Tibial nerve (tissue), 4 donors: Measurements from ENCODE around the gene SERPINA1. TPM values are rescaled to one million over a fixed set of nuclear protein-coding genes. Genes with fewer than 3 reads are reported as not detected.

ENCODE experiments used
- DNase-seq, 2 donors: peaks; one replicate each; pipeline ENCODE4 v3.0.0-alpha.2; 2019; ENCODE audit warnings: low spot score in 2 of 2
- H3K27ac ChIP-seq, 4 donors: fragments of 200-600 bp; sonication (generic) in 3 of 4; one replicate each; pipeline ENCODE4 v1.5.1; 2017 to 2019; ENCODE audit warnings: mild to moderate bottlenecking in 1 of 4
- H3K27me3 ChIP-seq, 2 donors: fragments of 200-600 bp; sonication (generic) in 1 of 2; one replicate each; pipeline versions ENCODE4 v1.5.1 to v1.6.0; 2017 to 2019
- H3K36me3 ChIP-seq, 3 donors: fragments of 200-600 bp; sonication (generic); one replicate each; pipeline ENCODE4 v1.5.1; 2018 to 2019
- H3K4me1 ChIP-seq, 4 donors: fragments of 200-600 bp; sonication (generic) in 3 of 4; one replicate each; pipeline ENCODE4 v1.5.1; 2017 to 2019
- H3K4me3 ChIP-seq, 4 donors: fragments of 200-600 bp; sonication (generic) in 3 of 4; one replicate each; pipeline ENCODE4 v1.5.1; 2017 to 2019; ENCODE audit warnings: mild to moderate bottlenecking in 1 of 4, moderate library complexity in 1 of 4
- H3K9me3 ChIP-seq, 4 donors: fragments of 200-600 bp; sonication (generic) in 3 of 4; one replicate each; pipeline ENCODE4 v1.5.1; 2017 to 2019
- EP300 ChIP-seq, 2 donors: sonication (generic); formaldehyde crosslinking; IDR thresholded peaks; one replicate each; pipeline ENCODE4 v1.6.1; 2017; ENCODE audit warnings: antibody characterized with exemption in 2 of 2, mild to moderate bottlenecking in 1 of 2
- POLR2A ChIP-seq, 2 donors: fragments of 450-650 bp; IDR thresholded peaks; one replicate each; pipeline ENCODE4 v1.6.1; 2017; ENCODE audit warnings: antibody characterized with exemption in 2 of 2, mild to moderate bottlenecking in 2 of 2, moderate library complexity in 2 of 2
- WGBS, 2 donors: methylation state at CpG; one replicate each; pipeline ENCODE4 v1.1.5; 2018; 5-methylcytosine and 5-hydroxymethylcytosine counted together
- total RNA-seq, 4 donors: library from RNA; depleted of rRNA; stranded (reverse); fragments of >200 nt; gene quantifications; one replicate each; pipeline ENCODE4 v1.1.0, GENCODE V29; 2016
- TF ChIP-seq, protein P1 (sequence below), 5 experiments: fragments of 200-600 bp in 3 of 5; fragments of 450-650 bp in 2 of 5; sonication (generic) in 3 of 5; IDR thresholded peaks; one replicate each; pipeline ENCODE4 v1.5.1; 2016 to 2019; ENCODE audit warnings: antibody characterized with exemption in 5 of 5, mild to moderate bottlenecking in 3 of 5, moderate library complexity in 2 of 5

SERPINA1 gene
- total RNA-seq, 4 donors from 2014 or later, result 5.7 to 13.9 (median 9.0) TPM

DNA sequence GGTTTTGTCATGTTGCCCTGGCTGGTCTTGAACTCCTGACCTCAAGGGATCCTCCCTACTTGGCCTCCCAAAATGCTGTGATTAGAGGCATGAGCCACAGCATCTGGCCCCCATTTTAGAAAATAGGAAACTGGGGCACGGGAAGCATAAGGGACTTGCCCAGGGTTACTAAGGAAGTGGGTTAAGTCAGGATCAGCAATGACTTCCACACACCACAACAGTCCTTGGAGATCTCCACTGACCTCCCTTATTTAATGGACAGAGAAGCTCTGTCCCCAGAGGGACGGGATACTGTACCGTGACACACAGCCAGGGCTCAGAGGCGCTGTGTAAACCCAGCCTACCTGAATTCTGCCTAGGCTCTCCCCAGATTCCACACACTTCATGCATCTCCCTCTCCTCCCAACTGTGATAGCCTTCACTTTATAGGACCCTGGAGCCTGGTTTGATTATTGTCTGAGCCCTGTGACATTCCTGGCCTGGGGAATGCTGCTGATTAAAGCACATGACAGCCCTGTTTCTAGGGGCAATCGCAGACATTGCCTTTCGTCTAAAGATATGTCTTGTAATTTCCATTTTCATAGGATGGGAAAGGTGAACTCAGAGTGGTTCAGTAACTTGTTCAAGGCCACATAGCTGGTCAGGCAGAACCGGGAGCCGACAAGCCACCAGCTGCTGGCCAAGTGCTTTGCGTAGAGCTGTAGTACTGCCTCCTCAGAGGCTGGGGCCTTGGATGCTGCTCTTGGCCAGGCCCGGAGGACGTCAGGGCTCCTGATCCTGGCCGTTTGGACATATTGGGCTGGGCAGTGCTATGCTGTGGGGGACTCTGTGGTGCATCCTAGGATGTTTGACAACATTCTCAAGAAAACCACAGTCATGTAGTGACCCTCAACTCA, 20.8 kb downstream of the SERPINA1 start:
- no peak overlapping the region for H3K27ac ChIP-seq
- WGBS, 2 donors, result 81 to 82% methylated on average over 12 of the region's 12 CpGs
- no peak for DNase-seq
- no peaks in the 10 kb centered on the region for H3K27me3 ChIP-seq
- H3K9me3 ChIP-seq, result no peaks in the 10 kb centered on the region
- no peaks in the 10 kb centered on the region for H3K4me1 ChIP-seq
- no peak overlapping the region for H3K4me3 ChIP-seq
- H3K36me3 ChIP-seq, result no peaks in the 10 kb centered on the region
- TF ChIP-seq, protein P1, sequence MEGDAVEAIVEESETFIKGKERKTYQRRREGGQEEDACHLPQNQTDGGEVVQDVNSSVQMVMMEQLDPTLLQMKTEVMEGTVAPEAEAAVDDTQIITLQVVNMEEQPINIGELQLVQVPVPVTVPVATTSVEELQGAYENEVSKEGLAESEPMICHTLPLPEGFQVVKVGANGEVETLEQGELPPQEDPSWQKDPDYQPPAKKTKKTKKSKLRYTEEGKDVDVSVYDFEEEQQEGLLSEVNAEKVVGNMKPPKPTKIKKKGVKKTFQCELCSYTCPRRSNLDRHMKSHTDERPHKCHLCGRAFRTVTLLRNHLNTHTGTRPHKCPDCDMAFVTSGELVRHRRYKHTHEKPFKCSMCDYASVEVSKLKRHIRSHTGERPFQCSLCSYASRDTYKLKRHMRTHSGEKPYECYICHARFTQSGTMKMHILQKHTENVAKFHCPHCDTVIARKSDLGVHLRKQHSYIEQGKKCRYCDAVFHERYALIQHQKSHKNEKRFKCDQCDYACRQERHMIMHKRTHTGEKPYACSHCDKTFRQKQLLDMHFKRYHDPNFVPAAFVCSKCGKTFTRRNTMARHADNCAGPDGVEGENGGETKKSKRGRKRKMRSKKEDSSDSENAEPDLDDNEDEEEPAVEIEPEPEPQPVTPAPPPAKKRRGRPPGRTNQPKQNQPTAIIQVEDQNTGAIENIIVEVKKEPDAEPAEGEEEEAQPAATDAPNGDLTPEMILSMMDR (IDR thresholded peaks at IDR 0.05), result no peak
- TF ChIP-seq POLR2A (IDR thresholded peaks at IDR 0.05) (no peak), EP300 (IDR thresholded peaks at IDR 0.05) (no peak)

- H3K4me3 ChIP-seq, result no peak within 1 kb of the TSS
- H3K27ac ChIP-seq, result no peak within 1 kb of the TSS
- no peaks in the 10 kb centered on the region for H3K27me3 ChIP-seq
- no peak for TF ChIP-seq POLR2A (IDR thresholded peaks at IDR 0.05)
- TF ChIP-seq EP300 (IDR thresholded peaks at IDR 0.05), result no peak
- H3K4me1 ChIP-seq, result no peaks in the 10 kb centered on the region
- no peak for DNase-seq
- H3K36me3 ChIP-seq, result no peaks in the 10 kb centered on the region
- 72 to 80% methylated on average over 13 to 14 of the region's 14 CpGs for WGBS, 2 donors
- no peaks in the 10 kb centered on the region for H3K9me3 ChIP-seq
Observed at GRCh38 chr14:94366146-94366915, 22.1 kb downstream of the SERPINA1 start, which contains the start of gene SERPINA2. Gene SERPINA2 (minus strand): TSS chr14:94366698.

GRCh38 chr14:94365624-94366023, 22.8 kb downstream of the SERPINA1 start:
- no peak overlapping the region for H3K4me3 ChIP-seq
- TF ChIP-seq POLR2A (IDR thresholded peaks at IDR 0.05), result no peak
- no peak for TF ChIP-seq EP300 (IDR thresholded peaks at IDR 0.05)
- TF ChIP-seq, protein P1 (IDR thresholded peaks at IDR 0.05), result no peak
- DNase-seq, result no peak
- 73 to 79% methylated on average over 3 of the region's 3 CpGs for WGBS, 2 donors
- H3K27me3 ChIP-seq, result no peaks in the 10 kb centered on the region
- no peak overlapping the region for H3K27ac ChIP-seq
- no peaks in the 10 kb centered on the region for H3K9me3 ChIP-seq
- H3K4me1 ChIP-seq, result no peaks in the 10 kb centered on the region
- H3K36me3 ChIP-seq, result no peaks in the 10 kb centered on the region

DNA sequence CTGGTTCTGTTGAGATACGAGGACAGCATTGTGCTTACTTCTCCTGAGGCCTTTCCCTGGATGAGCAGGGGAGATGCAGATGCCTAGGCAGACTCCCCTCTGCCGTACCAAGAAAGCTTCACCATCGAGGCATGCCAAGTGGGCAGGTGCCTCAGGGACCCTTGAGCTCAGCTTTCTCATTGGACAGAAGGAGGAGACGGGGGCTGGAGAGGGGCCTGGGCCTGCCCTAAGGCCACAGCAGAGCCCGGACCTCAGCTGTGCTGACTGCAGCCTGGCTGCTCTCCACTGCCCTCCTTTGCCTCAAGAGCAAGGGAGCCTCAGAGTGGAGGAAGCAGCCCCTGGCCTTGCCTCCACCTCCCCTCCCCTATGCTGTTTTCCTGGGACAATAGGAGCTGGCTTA, 23.4 kb downstream of the SERPINA1 start:
- no peaks in the 10 kb centered on the region for H3K4me1 ChIP-seq
- no peaks in the 10 kb centered on the region for H3K36me3 ChIP-seq
- TF ChIP-seq POLR2A (IDR thresholded peaks at IDR 0.05) (no peak), EP300 (IDR thresholded peaks at IDR 0.05) (no peak)
- TF ChIP-seq, protein P1 (IDR thresholded peaks at IDR 0.05), result no peak
- WGBS, 2 donors, result 41 to 58% methylated on average over 4 to 5 of the region's 5 CpGs
- no peaks in the 10 kb centered on the region for H3K9me3 ChIP-seq
- H3K27me3 ChIP-seq, result no peaks in the 10 kb centered on the region
- no peak overlapping the region for H3K4me3 ChIP-seq
- no peak overlapping the region for H3K27ac ChIP-seq
- DNase-seq, result no peak

- Histone ChIP-seq H3K36me3 (no peaks in the 10 kb centered on the region), H3K27ac (no peak overlapping the region), H3K27me3 (no peaks in the 10 kb centered on the region), H3K4me3 (no peak overlapping the region), H3K9me3 (no peaks in the 10 kb centered on the region), H3K4me1 (no peaks in the 10 kb centered on the region)
- 88 to 94% methylated on average over 3 of the region's 3 CpGs for WGBS, 2 donors
- TF ChIP-seq EP300 (IDR thresholded peaks at IDR 0.05) (no peak), POLR2A (IDR thresholded peaks at IDR 0.05) (no peak)
- TF ChIP-seq, protein P1 (IDR thresholded peaks at IDR 0.05), result no peak
- DNase-seq, result no peak
Observed at GRCh38 chr14:94364037-94364436, 24.4 kb downstream of the SERPINA1 start.
